Right atrium auricular region (tissue), 2 donors: Measurements from ENCODE around the gene CCDC12. TPM values are rescaled to one million over a fixed set of nuclear protein-coding genes. Genes with fewer than 3 reads are reported as not detected.
A peak's percentile ranks its signal among the peaks of the same experiment; 100 is the strongest.

ENCODE experiments used
- DNase-seq: peaks from one replicate; pipeline ENCODE4 v3.0.0-alpha.2; 2019; ENCODE audit warnings: low spot score
- H3K27ac ChIP-seq, 2 donors: fragments of 200-600 bp; sonication (generic); 1 replicate in 1 of 2; 2 replicates in 1 of 2; pipeline ENCODE4 v1.5.1; 2016 to 2019
- H3K27me3 ChIP-seq, 2 donors: fragments of 200-600 bp; sonication (generic); one replicate each; pipeline versions ENCODE4 v1.5.1 to v1.6.0; 2017 to 2019
- H3K36me3 ChIP-seq: fragments of 200-600 bp; sonication (generic); one replicate; pipeline ENCODE4 v1.5.1; 2016
- H3K4me1 ChIP-seq, 2 donors: fragments of 200-600 bp; sonication (generic); one replicate each; pipeline versions ENCODE4 v1.5.1 to v1.6.0; 2017 to 2019
- H3K4me3 ChIP-seq, 2 donors: fragments of 200-600 bp; sonication (generic); 1 replicate in 1 of 2; 2 replicates in 1 of 2; pipeline ENCODE4 v1.5.1; 2017 to 2019; ENCODE audit warnings: mild to moderate bottlenecking in 1 of 2, moderate library complexity in 1 of 2
- H3K9me3 ChIP-seq, 2 donors: fragments of 200-600 bp; sonication (generic); one replicate each; pipeline ENCODE4 v1.5.1; 2019
- total RNA-seq, 2 donors: library from RNA; depleted of rRNA; stranded (reverse); fragments of >200 nt; gene quantifications; one replicate each; pipeline ENCODE4 v1.1.0, GENCODE V29; 2016
- TF ChIP-seq, protein P1 (sequence below), 2 donors: fragments of 200-600 bp; sonication (generic); IDR thresholded peaks; one replicate each; pipeline ENCODE4 v1.5.1; 2019; ENCODE audit warnings: antibody characterized with exemption in 2 of 2

CCDC12 gene
- total RNA-seq, 2 donors from 2014 or later, result 27.5 to 38.6 TPM

DNA sequence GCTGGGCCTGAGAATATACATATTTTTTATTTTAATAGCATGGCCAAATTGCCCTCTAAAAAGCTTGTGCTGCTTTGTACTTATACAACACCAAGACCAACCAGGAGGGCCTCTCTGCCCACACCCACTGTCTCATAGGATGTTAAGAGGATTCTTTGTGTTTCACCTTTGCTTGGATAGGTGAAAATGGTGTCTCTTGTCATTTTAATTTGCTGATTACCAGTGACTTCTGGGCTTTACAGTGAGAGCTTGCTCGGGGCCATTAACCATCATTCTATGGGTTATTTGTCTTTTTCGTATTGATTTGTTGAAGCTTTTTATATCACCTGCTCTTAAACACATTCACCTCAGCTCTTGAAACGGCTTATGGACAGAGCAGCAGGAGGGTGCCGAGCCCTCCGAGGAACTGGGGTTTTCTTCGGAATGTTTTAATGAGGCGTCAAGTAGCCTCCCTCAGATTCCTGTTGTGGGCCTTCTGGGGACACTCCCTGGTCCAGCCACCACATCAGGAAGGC is 88.5 kb downstream of the CCDC12 start:
- Histone ChIP-seq H3K4me3 (no peak overlapping the region), H3K27ac (no peak overlapping the region), H3K36me3 (no peaks in the 10 kb centered on the region), H3K9me3 (no peaks in the 10 kb centered on the region), H3K27me3 (peaks cover 0 to under 1% of the 10 kb centered on the region in 2 donors), H3K4me1 (peaks cover 0 to 25% of the 10 kb centered on the region in 2 donors)
- DNase-seq, result no peak
- TF ChIP-seq, protein P1, sequence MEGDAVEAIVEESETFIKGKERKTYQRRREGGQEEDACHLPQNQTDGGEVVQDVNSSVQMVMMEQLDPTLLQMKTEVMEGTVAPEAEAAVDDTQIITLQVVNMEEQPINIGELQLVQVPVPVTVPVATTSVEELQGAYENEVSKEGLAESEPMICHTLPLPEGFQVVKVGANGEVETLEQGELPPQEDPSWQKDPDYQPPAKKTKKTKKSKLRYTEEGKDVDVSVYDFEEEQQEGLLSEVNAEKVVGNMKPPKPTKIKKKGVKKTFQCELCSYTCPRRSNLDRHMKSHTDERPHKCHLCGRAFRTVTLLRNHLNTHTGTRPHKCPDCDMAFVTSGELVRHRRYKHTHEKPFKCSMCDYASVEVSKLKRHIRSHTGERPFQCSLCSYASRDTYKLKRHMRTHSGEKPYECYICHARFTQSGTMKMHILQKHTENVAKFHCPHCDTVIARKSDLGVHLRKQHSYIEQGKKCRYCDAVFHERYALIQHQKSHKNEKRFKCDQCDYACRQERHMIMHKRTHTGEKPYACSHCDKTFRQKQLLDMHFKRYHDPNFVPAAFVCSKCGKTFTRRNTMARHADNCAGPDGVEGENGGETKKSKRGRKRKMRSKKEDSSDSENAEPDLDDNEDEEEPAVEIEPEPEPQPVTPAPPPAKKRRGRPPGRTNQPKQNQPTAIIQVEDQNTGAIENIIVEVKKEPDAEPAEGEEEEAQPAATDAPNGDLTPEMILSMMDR (IDR thresholded peaks at IDR 0.05), result no peak

DNA sequence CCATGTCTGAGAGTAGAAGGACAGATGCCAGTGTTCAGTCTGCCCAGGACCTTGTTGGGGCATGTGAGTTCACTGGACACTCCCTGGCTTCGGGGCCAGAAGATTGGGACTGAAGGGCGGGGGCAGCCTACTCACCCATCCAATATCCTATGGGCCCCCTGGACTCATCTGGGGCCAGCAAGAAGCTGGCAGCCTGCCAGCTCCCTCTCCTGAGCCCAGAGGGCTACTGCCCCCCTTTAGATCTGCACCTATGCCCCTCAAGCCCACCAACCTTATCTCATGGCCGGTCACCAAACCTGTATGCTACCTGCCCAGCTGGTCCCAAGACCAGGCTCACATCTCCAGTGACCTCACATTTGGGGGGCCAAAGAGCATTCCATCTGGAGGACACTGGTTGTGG is 90.9 kb downstream of the CCDC12 start:
- no peak overlapping the region for H3K27ac ChIP-seq
- H3K4me3 ChIP-seq, result no peak overlapping the region
- DNase-seq, result no peak
- no peaks in the 10 kb centered on the region for H3K36me3 ChIP-seq
- H3K9me3 ChIP-seq, result no peaks in the 10 kb centered on the region
- peaks cover 0 to 16% of the 10 kb centered on the region in 2 donors for H3K27me3 ChIP-seq
- peaks cover 0 to 26% of the 10 kb centered on the region in 2 donors for H3K4me1 ChIP-seq
- TF ChIP-seq, protein P1 (IDR thresholded peaks at IDR 0.05), result no peak

DNA sequence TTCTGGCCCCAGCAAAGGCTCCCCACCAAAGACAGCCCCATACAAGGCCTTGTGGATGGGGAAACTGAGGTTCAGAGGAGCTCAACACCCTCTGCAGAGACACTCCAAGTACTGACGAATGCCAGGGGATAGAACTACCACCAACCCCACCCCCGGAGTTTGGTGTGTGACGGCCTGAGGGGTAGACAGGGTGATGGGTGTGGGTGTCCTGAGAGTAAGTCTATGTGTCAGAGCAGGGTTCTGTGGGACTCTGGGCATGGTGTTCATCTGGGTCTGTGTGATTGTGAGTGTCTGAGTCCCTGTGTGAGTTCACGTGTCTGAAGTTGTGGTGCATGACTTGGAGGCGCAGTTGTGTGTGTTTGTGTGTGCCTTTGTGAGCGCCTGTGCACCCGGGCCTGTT is 91.6 kb downstream of the CCDC12 start:
- Histone ChIP-seq H3K9me3 (no peaks in the 10 kb centered on the region), H3K4me3 (no peak overlapping the region), H3K36me3 (no peaks in the 10 kb centered on the region), H3K4me1 (peaks cover 0 to 26% of the 10 kb centered on the region in 2 donors), H3K27me3 (peaks cover 0 to 16% of the 10 kb centered on the region in 2 donors), H3K27ac (no peak overlapping the region)
- DNase-seq, result no peak
- TF ChIP-seq, protein P1 (IDR thresholded peaks at IDR 0.05), result no peak

DNA sequence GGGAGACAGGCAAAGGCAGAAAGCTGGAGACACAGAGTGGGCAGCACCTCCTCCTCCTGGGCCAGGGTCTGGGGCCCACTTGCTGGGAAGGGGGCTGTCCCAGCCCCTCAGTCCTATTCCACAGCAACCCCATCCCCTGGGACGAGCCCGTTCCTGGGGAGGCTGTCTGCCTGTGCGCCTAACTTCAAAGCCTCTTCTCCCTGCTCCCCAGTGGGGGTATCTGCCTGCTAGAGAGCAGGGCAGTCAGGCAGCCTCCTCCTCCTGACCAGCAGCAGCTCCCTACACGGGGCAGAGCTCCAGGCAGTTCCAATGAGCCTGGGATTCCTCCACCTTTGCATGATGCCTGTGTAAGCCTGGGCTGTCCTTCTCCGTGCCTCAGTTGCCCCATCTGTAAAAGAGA is 92.1 kb downstream of the CCDC12 start:
- Histone ChIP-seq H3K4me3 (peak overlapping the region in 1 of 2 donors; percentile 63), H3K9me3 (no peaks in the 10 kb centered on the region), H3K4me1 (peaks cover 0 to 26% of the 10 kb centered on the region in 2 donors), H3K27me3 (peaks cover 0 to 16% of the 10 kb centered on the region in 2 donors), H3K27ac (no peak overlapping the region), H3K36me3 (no peaks in the 10 kb centered on the region)
- no peak for DNase-seq
- TF ChIP-seq, protein P1 (IDR thresholded peaks at IDR 0.05), result no peak

DNA sequence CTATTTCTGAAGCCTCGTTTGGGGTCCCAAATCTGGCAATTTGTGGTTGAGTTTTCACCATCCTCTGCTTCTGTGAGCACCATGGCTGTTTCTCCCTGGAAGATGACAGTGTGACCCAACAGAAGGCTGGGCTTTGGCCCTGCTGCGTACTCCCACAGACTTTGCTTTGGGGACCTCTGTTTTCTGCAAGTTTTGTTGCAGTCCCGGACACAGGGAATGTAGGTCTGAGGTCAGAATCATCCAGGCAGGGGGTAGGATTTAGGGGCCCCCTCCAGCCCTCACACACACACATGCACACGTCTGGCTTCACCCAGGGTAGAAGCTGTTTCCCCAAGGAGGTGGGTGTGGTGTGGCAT is 92.7 kb downstream of the CCDC12 start:
- TF ChIP-seq, protein P1 (IDR thresholded peaks at IDR 0.05), result no peak
- H3K4me1 ChIP-seq, result peaks cover 0 to 32% of the 10 kb centered on the region in 2 donors
- no peaks in the 10 kb centered on the region for H3K36me3 ChIP-seq
- H3K4me3 ChIP-seq, result peak overlapping the region; percentile 63 to 68
- no peak overlapping the region for H3K27ac ChIP-seq
- no peak for DNase-seq
- no peaks in the 10 kb centered on the region for H3K9me3 ChIP-seq
- H3K27me3 ChIP-seq, result peaks cover 0 to 16% of the 10 kb centered on the region in 2 donors
